ENCODE results near the gene CEP55. TPM values are rescaled to one million over a fixed set of nuclear protein-coding genes. Genes with fewer than 3 reads are reported as not detected.

CEP55 gene
- total and polyA plus RNA-seq, 11 donors = 0.19 to 7.3 (median 0.73) TPM; not detected in 5

DNA sequence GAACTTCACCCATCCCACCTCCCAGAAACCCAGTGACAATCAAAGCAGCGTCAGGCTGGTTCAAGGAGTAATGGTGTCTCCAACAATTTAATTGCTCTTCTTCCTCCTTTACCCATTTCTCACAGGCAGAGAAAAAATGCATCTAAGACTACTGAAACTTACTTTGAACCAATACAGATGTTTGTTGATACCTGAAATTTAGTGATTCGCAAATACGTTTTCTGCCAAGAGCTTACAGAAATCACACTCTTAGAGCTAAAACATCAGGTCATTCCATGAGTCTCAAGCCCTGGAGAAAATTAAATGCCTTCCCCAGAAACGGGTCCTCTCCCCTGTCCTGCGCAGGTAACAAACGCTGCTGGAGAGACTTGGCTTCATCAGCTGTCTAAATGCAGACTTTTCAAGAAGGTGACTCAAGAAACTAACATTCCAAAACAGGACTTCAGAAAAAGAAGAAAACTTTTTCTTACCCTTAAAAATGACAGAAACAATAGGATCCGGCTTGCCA lies 14.7 kb upstream of the CEP55 start:
- Histone ChIP-seq H3K27ac (peak overlapping the region; percentile 35 to 90 (median 79)), H3K36me3 (peaks cover 0 to 4% (median 0%) of the 10 kb centered on the region in 9 donors), H3K27me3 (no peaks in the 10 kb centered on the region), H3K9me3 (no peaks in the 10 kb centered on the region), H3K4me1 (peaks cover 0 to 32% (median 7%) of the 10 kb centered on the region in 12 donors), H3K4me3 (peak overlapping the region; percentile 21 to 72 (median 58))
- 19 to 29% (median 26%) methylated on average over 7 of the region's 7 CpGs for WGBS, 4 donors
- intact Hi-C loops (cut with DNase I) = loop anchor here (1.0 to 5.0 kb wide), 5 partner anchors 39 to 105 kb away; no protein-coding TSS in a partner anchor
- TF ChIP-seq, protein P1, sequence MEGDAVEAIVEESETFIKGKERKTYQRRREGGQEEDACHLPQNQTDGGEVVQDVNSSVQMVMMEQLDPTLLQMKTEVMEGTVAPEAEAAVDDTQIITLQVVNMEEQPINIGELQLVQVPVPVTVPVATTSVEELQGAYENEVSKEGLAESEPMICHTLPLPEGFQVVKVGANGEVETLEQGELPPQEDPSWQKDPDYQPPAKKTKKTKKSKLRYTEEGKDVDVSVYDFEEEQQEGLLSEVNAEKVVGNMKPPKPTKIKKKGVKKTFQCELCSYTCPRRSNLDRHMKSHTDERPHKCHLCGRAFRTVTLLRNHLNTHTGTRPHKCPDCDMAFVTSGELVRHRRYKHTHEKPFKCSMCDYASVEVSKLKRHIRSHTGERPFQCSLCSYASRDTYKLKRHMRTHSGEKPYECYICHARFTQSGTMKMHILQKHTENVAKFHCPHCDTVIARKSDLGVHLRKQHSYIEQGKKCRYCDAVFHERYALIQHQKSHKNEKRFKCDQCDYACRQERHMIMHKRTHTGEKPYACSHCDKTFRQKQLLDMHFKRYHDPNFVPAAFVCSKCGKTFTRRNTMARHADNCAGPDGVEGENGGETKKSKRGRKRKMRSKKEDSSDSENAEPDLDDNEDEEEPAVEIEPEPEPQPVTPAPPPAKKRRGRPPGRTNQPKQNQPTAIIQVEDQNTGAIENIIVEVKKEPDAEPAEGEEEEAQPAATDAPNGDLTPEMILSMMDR (IDR thresholded peaks at IDR 0.05) = no peak
- no peak for TF ChIP-seq POLR2A (IDR thresholded peaks at IDR 0.05)
- ATAC-seq (peak in 3 of 4 donors; percentile 17 to 34 (median 29)), DNase-seq (no peak)

DNA sequence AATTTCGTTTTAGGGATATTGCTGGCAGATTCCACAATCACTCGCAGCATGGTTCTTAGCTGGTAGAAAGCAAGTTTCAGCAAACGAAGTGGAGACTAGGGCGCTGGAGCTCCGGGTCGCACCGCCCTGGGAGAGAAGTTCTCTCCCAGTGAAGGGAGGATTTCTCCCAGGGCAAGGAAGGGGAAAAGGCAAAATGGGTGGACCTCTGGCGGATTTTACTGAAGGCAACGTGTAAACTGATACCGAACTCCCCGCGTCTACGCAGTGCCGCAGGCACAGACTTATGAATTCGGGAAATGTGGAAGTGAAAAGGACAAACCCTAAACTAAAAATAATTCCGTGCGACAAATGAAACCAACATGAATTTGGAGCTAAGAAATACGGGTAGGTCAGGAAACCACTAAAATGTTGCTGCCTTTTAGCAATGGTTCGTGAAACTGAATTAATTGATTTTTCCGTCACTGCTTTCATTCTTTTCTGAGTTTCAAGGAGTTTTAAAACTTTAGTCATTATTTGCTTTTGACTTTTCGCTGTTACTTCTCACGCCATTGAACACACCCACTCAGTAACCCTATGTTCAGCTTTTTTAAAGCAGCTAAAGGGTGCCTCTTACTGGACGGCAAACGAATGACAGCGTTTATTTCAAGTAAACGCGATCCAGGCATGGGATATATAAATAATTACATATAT lies 14.1 kb upstream of the CEP55 start, which contains the start of gene MYOF:
TSS of gene MYOF (minus strand) at position 190 of the 690 bp plus-strand sequence. CDS start at position 50, 140 bp downstream.
- ATAC-seq = peak; percentile 78 to 91 (median 87)
- no peaks in the 10 kb centered on the region for H3K9me3 ChIP-seq
- DNase-seq = peak; percentile 57 to 72 (median 61)
- H3K27me3 ChIP-seq = no peaks in the 10 kb centered on the region
- peaks cover 0 to 31% (median 7%) of the 10 kb centered on the region in 12 donors for H3K4me1 ChIP-seq
- intact Hi-C loops (cut with DNase I) = loop anchor here (1.0 to 5.0 kb wide), 5 partner anchors 40 to 106 kb away; no protein-coding TSS in a partner anchor
- H3K4me3 ChIP-seq = peak within 1 kb of the TSS; percentile 21 to 72 (median 58)
- H3K27ac ChIP-seq = peak within 1 kb of the TSS; percentile 35 to 90 (median 79)
- peak in 1 of 2 donors; percentile 39 for TF ChIP-seq POLR2A (IDR thresholded peaks at IDR 0.05)
- TF ChIP-seq, protein P1 (IDR thresholded peaks at IDR 0.05) = peak in 11 of 12 donors; percentile 41 to 75 (median 63)
- WGBS, 4 donors = 0 to 1% (median 0%) methylated on average over 26 to 27 of the region's 27 CpGs
- peaks cover 0 to 4% (median 0%) of the 10 kb centered on the region in 9 donors for H3K36me3 ChIP-seq

DNA sequence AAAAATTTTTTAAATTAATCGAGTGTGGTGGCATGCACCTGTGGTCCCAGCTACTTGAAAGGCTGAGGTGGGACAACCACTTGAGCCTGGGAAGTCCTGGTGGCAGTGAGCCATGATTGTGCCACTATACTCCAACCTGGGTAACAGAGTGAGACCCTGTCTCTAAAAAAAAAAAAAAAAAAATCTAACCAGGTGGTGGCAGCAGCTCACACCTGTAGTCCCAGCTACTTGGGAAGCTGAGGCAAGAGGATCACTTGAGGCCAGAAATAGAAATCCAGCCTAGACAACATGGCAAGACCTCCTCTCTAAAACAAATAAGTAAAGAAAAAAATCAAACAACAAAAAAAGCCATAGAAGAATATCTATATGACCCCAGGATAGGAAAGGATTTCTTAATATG lies 10.7 kb upstream of the CEP55 start:
- Histone ChIP-seq H3K9me3 (no peaks in the 10 kb centered on the region), H3K36me3 (no peaks in the 10 kb centered on the region), H3K27me3 (no peaks in the 10 kb centered on the region), H3K4me1 (peaks cover 0 to 10% (median 1%) of the 10 kb centered on the region in 12 donors), H3K27ac (no peak overlapping the region), H3K4me3 (no peak overlapping the region)
- ATAC-seq (no peak), DNase-seq (no peak)
- 25 to 52% (median 36%) methylated on average over 1 of the region's 1 CpG for WGBS, 4 donors
- intact Hi-C loops (cut with DNase I) = no loop called here
- TF ChIP-seq POLR2A (IDR thresholded peaks at IDR 0.05) = no peak
- TF ChIP-seq, protein P1 (IDR thresholded peaks at IDR 0.05) = no peak

DNA sequence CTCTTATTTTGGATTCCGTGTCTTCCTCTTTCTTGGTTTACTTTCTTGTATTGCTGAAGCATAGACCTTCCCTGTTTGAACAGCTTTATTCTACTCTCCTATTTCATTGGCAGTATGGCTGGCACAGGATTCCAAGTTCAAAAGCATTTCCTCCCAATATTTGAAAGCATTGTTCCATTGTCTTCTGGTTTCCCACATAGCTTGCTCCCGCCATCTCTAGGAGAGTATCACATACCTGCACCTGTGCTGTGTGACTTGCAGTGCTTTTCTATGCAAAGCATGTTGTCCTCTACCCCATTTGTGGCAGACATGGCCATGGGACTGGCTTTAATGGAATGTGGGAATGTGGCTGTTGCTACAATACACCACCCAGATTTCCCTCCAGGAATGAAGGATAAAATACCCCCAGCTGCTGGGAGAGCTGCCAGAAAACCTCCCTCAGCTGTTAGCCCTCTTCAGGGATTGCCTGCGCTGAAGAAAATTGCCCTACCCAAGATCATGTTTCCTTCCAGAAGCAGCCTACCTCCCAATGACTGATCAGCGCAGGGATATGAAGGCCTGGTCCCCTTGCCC lies 7.4 kb upstream of the CEP55 start:
- no peaks in the 10 kb centered on the region for H3K36me3 ChIP-seq
- no peak overlapping the region for H3K4me3 ChIP-seq
- intact Hi-C loops (cut with DNase I) = no loop called here
- H3K9me3 ChIP-seq = no peaks in the 10 kb centered on the region
- DNase-seq = no peak
- H3K27ac ChIP-seq = no peak overlapping the region
- ATAC-seq = no peak
- TF ChIP-seq, protein P1 (IDR thresholded peaks at IDR 0.05) = no peak
- TF ChIP-seq POLR2A (IDR thresholded peaks at IDR 0.05) = no peak
- no peaks in the 10 kb centered on the region for H3K4me1 ChIP-seq
- no peaks in the 10 kb centered on the region for H3K27me3 ChIP-seq
- WGBS, 4 donors = 82 to 94% (median 84%) methylated on average over 4 of the region's 4 CpGs
